ENCODE data around the gene TMTC1.

The TMTC1 gene

GRCh38 chr12:29653286-29653685, 130.5 kb downstream of the TMTC1 start:
- no peak overlapping the region for H3K4me3 ChIP-seq (replicated peaks; ENCODE audit: low read depth, low read length)
- TF ChIP-seq CTCF (IDR thresholded peaks at IDR 0.05; ENCODE audit: low read depth, low read length, missing control alignments) = no peak
- DNase-seq (ENCODE audit: extremely low read depth, low read depth) = no peak

GRCh38 chr12:29650371-29650770, 133.4 kb downstream of the TMTC1 start:
- DNase-seq (ENCODE audit: extremely low read depth, low read depth) = no peak
- TF ChIP-seq CTCF (IDR thresholded peaks at IDR 0.05; ENCODE audit: low read depth, low read length, missing control alignments) = no peak
- no peak overlapping the region for H3K4me3 ChIP-seq (replicated peaks; ENCODE audit: low read depth, low read length)

GRCh38 chr12:29649722-29650121, 134.0 kb downstream of the TMTC1 start:
- no peak for TF ChIP-seq CTCF (IDR thresholded peaks at IDR 0.05; ENCODE audit: low read depth, low read length, missing control alignments)
- H3K4me3 ChIP-seq (replicated peaks; ENCODE audit: low read depth, low read length) = no peak overlapping the region
- no peak for DNase-seq (ENCODE audit: extremely low read depth, low read depth)

- no peak for TF ChIP-seq CTCF (IDR thresholded peaks at IDR 0.05; ENCODE audit: low read depth, low read length, missing control alignments)
- DNase-seq (ENCODE audit: extremely low read depth, low read depth) = no peak
- H3K4me3 ChIP-seq (replicated peaks; ENCODE audit: low read depth, low read length) = no peak overlapping the region
Measured at GRCh38 chr12:29644536-29645162, 139.1 kb downstream of the TMTC1 start.

- DNase-seq (ENCODE audit: extremely low read depth, low read depth) = no peak
- no peak for TF ChIP-seq CTCF (IDR thresholded peaks at IDR 0.05; ENCODE audit: low read depth, low read length, missing control alignments)
- H3K4me3 ChIP-seq (replicated peaks; ENCODE audit: low read depth, low read length) = no peak overlapping the region
Measured at GRCh38 chr12:29640589-29641345, 143.0 kb downstream of the TMTC1 start.

GRCh38 chr12:29639893-29640495, 143.7 kb downstream of the TMTC1 start:
- DNase-seq (ENCODE audit: extremely low read depth, low read depth) = no peak
- H3K4me3 ChIP-seq (replicated peaks; ENCODE audit: low read depth, low read length) = no peak overlapping the region
- no peak for TF ChIP-seq CTCF (IDR thresholded peaks at IDR 0.05; ENCODE audit: low read depth, low read length, missing control alignments)

Data from HFF-Myc (cell line).